GM19328 (cell line): ENCODE results near the gene TFEC.

ENCODE experiments used
- ATAC-seq: cut with Tn5 transposase; IDR thresholded peaks from one replicate; pipeline ENCODE4 v1.9.1; 2021; ENCODE audit warnings: mild to moderate bottlenecking, moderate library complexity; ENCODE audit not compliant: unreplicated experiment

TFEC gene

DNA sequence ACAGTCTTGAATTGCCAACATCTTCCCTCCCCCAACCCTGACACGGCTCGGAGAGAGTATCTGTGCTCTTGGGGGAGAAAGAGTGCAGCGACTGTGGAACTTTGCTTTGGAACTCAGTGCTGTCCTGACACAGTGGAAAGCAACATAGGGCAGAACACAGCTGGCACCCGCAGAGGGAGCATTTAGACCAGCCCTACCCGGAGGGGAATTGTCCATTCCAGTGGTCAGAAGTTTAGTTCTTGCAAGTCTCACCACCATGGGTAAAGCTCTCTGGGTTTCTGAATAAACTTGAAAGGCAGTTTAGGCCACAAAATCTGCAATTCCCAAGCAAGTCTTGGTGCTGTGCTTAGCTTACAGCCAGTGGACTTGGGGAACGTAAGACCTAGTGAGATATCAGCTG, 34.9 kb downstream of the TFEC start:
- ATAC-seq = no peak

- no peak for ATAC-seq
These were observed 42.2 kb downstream of the TFEC start for GRCh38 chr7:115988401-115988800.

DNA sequence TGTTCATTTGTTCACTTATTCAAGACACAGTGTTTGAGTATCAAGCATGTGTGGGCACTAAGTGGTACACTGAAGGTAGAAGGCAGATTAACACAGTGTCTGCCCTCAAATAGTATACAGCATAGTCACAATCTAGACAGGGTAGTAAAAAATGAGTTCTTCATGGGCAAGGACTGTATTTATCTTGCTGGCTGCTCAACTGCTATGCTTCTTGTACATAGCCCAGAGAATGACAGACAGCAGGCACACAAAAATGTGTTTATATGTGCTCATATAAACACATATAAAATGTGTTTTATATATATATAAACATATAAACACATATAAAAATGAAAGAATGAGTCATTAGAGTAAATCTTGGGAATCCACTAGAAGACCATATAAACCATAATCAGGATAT, 43.1 kb downstream of the TFEC start:
- no peak for ATAC-seq

DNA sequence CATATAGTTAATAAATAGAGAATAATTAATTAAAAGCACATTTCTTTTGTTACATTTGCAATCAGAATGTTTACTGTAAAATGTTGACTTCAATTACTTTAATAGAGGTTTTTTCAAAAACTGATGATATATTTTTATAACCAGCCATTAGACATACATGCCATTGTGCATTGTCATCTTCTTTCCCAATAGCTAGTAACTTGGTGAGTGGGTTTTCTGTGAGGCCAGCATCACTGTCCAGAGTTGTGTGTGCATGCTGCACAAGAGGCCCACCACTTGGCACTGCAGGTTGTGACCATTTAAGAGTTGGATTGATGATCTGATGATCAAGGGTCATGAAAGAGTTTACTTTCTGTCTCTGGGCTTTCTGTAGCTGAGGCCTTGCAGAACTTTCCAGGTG, 46.5 kb downstream of the TFEC start:
- ATAC-seq = no peak

- ATAC-seq = no peak
These were observed 50.4 kb downstream of the TFEC start for GRCh38 chr7:115980159-115980558.

- no peak for ATAC-seq
These were observed 53.9 kb downstream of the TFEC start for GRCh38 chr7:115976651-115977050.

- ATAC-seq = no peak
These were observed 54.8 kb downstream of the TFEC start for GRCh38 chr7:115975766-115976165.

- no peak for ATAC-seq
These were observed 57.2 kb downstream of the TFEC start for GRCh38 chr7:115973406-115973805.

DNA sequence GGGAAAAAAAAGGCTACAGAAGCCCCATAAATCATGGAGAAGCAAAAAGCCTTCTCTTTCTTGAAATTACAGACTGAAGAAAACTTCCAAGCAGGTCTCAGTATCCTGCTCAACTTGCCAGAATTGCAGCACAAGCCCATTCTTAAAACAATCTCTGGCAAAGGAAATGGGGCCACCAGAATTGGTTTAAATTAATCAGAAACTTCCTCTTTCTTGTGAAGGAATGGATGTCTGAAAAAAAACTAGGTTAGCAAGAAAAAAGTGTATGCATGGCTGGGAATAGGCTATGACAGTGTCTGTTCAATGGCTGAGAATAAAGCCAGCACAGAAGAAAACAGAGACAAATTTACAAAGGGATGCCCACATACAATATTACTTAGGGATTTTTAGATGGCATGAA, 59.1 kb downstream of the TFEC start:
- no peak for ATAC-seq

DNA sequence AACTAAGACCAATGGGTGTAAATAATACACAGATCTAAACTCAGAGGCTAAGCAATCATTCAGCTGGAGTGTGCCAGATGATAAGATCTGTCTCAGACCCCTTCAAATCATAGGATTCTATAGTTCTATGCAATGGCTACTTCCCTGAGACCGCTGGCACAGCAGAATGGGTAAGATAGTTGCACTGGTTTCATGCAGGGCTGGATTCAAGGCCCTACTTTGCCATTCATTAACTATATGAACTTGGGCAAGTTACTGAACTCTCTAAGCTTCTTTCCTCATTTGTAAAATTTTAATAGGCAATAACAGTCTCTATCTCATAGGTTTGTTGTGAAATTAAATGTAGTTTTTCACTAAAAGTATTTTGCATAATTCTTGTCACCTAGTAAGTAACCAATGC, 62.0 kb downstream of the TFEC start:
- no peak for ATAC-seq

GRCh38 chr7:115968171-115968570, 62.4 kb downstream of the TFEC start:
- ATAC-seq = no peak

DNA sequence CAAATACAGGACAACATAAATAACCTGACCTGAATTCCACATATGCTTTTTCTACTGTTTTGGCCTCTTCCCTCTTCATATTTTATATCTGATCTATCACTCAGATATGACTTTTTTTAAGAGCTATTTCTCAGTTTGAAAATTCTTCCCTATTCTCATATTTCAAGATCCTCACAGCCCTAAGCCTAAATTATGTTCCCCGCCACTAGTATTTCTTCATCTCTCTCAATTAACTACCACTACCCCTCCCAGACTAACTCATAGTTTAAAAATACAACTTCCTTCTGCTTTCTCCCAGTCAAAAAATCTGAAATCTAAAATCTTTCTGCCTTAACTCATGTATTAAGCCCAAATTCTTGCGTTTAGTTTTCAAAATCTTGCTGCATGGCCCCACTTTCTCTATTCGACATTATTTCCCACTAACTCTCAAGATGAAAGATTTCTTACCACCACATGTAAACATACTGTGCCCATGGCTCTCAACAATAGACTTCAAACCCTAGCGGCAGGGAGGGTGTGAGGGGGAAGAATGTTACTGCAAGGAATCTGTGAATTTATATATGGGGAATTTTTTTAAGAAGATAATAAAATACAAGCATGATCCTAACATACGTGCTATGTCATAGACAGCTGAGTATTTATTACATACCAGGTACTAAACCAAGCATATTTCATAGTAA, 64.6 kb downstream of the TFEC start:
- ATAC-seq = no peak

GRCh38 chr7:115965236-115965635, 65.3 kb downstream of the TFEC start:
- no peak for ATAC-seq

- no peak for ATAC-seq
These were observed 65.8 kb downstream of the TFEC start for GRCh38 chr7:115964799-115965198.

DNA sequence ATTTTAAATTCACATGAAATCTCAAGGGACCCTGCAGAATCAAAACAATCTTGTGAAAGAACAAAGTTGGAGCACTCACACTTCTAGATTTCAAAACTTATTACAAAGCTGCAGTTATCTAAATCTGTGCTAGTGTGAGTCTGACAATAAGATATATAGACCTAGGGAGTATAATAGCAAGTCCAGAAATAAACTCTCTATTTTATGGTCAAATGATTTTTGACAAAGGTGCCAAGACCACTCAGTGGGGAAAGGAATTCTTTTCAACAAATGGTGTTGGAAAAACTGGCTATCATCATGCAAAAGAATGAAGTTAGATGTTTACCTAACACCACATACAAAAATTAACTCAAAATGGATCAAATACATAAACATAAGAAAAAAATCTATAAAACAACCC, 68.2 kb downstream of the TFEC start:
- no peak for ATAC-seq

DNA sequence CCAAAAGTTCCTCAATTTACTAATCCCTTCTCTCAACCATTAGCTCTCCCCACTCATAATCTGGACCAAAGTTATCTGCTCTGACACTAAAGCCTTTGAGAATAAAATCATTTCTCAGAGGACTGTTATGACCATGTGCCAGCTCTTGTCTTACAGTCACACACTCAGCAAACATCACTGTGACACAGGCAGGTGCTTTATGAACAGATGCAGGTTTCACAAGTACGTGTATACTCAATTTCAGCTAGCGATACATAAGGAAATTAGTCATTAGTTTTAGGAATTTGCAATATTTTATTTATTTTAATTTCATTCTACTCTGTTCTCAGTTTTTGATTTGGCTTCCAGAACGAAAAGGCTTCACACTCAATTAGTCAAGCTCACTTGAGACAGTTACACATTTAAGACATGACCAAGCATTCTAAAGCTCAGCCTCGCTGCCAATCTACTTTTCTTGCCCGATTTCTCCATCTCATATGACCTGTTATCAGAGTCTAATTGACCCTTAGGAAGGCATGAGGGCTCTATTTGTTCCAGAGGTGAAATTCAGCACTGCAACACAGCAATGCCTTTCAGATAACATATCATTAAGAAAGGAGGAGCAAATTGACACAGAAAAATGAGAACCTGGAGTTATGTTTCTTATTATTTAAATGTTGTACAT, 76.8 kb downstream of the TFEC start:
- ATAC-seq = no peak

DNA sequence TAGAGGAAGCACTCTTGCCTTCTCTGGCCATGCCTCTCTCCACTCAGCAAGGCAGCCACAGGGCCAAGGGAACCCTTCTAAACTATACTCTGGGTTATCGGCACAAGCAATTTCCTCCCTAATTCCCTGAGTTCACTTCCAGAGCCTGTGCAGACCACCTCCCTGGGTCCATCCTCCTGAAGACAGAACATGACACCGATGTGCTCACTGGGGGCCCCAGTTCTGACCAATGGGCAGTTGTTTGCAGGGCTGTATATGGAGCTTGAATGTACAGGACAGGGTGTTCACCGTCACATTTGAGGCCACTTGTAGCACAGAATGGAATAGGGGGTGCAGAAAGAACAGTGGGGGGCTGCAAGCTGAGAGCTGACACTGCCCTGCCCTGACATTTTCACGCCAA, 77.7 kb downstream of the TFEC start:
- ATAC-seq = no peak

GRCh38 chr7:115951547-115951946, 79.0 kb downstream of the TFEC start:
- no peak for ATAC-seq

- ATAC-seq = no peak
These were observed 88.8 kb downstream of the TFEC start for GRCh38 chr7:115941703-115942268.

GRCh38 chr7:115940460-115941060, 90.0 kb downstream of the TFEC start:
- ATAC-seq = no peak

DNA sequence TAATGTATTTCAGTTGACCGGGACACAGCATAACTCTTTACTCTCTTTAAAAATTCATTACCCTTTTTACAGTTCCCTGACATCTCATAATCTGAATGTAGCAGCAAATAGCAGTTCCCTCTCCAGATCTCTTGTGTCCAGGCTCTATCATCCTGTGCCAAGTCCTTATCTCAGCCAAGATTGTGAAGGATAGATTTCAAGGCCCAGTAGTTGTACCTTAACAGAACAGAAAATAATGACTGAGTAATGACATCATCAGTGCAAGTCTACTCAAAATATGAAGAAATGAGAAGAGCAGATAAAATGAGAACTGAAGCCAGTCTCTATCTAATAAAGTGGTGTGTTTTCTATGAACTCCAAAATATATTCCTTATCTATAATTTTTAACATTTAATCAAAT, 92.6 kb downstream of the TFEC start:
- ATAC-seq = no peak

GRCh38 chr7:115933471-115933870, 97.1 kb downstream of the TFEC start:
- ATAC-seq = no peak
